ENCODE measurements around the gene HASPIN.

Gene HASPIN

GRCh38 chr17:3723556-3724377, at the start of gene HASPIN:
Gene HASPIN, plus strand, starts transcription at chr17:3723903. Its CDS starts 33 bp downstream, at chr17:3723936.
- DNase-seq, result peak; percentile 82 to 95

- DNase-seq, result no peak
Observed at GRCh38 chr17:3675886-3676285, 47.8 kb upstream of the HASPIN start.

DNA sequence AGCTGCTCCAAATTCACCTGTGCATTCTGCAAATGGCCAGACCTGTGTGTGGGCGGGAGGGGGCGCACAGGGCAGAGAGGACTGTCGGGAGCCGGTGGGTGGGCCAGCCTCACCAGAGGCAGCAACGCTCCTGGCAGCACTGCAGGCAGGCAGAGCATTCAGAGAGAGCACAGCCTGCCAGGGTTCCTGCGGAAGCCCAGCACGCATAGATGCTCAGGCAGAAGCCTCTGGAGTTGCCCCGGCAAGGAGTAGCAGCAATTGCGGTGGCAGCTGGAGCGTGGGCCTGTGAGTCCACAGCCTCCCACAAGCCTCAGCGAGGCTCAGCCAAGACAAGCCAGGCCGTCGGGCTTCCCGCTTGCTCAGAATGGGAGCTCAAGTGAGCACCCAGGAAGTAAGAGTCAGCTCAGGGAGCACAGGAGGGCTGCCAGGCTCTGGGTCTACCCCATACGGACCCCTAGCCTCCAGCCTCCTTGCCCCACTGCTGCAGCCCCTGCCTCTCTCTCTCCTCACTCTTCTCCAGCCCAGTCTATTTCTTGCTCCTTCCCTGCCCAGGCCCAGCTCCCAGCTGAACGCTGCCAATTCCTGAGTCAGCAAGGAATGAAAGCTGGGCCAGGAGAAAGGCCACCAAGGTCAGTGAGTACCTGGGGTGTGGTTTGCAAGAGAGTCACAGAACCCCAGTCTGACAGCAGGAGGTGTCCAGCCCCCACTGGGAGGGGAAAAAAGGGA, 45.4 kb upstream of the HASPIN start:
- peak; percentile 75 to 87 for DNase-seq

DNA sequence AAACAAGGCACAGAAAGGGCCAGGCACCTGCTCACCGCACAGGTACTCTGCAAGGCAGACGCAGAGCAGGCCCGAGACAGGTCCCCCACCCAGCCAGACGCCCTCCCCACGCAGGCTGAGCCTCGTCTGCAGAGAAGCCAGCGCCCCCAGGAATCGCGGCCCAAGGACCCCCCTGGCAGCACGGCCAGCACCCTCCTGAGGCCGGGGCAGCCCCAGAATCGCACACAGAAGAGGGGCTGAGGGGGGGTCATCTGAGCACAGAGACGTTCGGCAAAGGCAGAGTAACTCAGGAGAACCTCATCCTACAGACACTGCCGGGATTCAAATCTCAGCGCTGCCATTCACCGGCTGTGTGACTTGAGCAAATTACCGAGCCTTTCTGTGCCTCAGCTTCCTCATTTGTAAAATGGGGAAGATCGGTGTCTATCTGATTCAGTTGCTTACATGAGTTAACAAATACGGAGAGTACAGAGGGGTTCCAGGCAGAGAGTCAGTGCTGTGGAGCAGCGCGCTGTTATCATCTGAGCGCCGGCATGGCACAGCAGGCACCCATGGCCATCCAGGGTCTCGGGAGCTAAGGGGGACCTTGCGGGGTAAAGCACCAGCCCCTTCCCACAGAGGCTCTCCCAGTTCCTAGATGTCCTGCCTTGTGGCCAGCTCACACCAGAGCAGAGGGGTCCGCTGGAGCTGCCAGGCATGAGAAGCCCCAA, 44.7 kb upstream of the HASPIN start:
- no peak for DNase-seq

- DNase-seq, result no peak
Observed at GRCh38 chr17:3679531-3680126, 44.1 kb upstream of the HASPIN start.

GRCh38 chr17:3681057-3681456, 42.6 kb upstream of the HASPIN start:
- no peak for DNase-seq

- DNase-seq, result no peak
Observed at GRCh38 chr17:3681565-3681964, 42.1 kb upstream of the HASPIN start.

DNA sequence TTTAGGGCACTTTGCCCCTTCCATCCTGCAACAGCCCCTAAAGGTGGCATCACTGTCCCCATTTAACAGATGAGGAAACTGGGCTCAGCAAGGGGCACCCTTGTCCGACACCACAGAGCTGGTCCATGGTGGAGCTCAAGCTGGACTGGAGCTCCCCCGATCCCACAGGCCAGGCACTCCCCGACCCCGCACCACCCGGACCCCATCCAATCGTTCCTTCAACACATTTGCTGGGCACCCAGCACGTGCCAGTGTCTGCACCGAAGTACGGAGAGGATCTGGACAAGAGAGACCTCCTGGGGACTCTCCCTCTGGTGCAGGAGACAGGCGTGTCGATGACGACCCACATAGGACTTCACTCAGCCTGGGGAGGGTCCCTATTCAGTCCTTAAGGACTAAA, 41.7 kb upstream of the HASPIN start:
- DNase-seq, result no peak

GRCh38 chr17:3683054-3683511, 40.6 kb upstream of the HASPIN start:
- DNase-seq, result peak; percentile 44 to 49

DNA sequence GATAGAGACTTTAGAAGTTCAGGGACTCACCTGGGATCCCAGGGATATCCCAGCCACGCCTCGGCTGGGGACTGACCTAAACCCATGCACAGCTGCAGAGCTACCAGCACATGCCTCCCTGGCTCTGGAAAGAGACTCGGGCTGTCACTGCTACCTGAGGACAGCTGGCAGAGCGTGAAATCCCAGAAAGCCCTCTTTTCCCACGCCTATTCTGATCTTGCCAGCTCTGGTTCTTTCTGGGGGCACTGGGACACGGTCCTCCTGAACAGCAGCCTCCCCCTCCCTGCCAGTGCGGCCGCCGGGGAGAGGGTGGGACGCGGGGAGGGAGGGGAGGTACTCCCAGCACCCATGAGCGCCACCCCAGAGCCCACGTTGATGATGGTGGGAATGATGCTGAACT, 38.5 kb upstream of the HASPIN start:
- no peak for DNase-seq

- DNase-seq, result no peak
Observed at GRCh38 chr17:3688027-3688553, 35.6 kb upstream of the HASPIN start.

GRCh38 chr17:3688852-3689261, 34.8 kb upstream of the HASPIN start:
- DNase-seq, result no peak

DNA sequence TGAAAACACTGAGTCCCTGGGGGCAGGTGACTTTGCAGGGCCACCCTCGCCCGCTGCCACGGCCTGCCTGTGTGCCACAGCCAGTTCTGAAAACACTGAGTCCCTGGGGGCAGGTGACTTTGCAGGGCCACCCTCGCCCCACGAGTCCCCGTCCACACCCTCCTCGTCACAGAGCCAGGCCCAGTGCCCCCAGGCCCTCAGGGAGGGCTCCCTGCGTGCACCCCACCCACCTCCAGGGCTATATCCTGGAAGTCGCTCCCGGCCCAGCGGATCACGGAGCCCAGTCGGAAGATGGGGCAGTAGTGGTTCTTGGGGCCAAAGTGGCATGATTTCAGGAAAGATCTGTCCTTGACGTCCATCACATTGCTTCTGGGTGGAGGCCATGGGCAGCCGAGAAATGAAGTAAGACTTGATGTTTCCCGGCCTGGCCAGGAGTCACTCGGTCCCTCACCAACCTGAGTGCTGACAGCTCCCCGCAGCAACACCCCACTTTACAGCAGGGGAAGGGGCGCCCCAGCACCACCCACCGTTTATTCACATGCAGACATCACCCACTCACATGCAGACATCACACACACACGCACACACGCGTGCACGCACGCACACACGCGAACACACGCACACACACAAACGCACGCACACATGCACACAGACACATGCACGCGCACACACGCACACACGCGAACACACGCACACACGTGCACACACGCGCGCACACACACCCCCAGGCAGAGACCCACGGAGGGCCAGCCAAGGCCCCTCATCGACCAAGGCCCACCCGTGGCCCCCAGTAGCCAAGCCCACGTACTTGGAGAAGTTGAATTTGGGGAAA, 34.2 kb upstream of the HASPIN start:
- DNase-seq, result no peak

- DNase-seq, result no peak
Observed at GRCh38 chr17:3690094-3690715, 33.5 kb upstream of the HASPIN start.

DNA sequence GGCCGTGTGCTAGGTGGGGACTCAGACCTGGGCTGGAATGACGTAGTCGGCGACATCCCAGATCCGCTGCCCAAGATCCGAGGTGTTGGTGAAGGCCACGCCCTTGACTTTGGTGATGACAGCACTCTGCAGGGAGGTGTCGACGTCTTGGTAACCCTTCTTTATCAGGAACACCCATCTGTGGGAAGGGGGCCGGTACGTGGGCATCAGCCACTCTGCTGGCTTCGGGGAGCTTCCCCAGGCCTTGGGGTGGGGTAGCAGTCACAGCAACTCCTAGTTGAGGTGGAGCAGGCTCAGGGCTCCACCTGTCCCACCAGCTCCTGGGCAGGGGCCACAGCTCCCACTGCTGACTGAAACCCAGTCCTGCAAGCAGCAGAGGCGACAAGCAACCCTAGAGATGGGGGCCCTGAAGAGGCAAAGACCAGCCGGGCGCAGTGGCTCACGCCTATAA, 32.1 kb upstream of the HASPIN start:
- no peak for DNase-seq

DNA sequence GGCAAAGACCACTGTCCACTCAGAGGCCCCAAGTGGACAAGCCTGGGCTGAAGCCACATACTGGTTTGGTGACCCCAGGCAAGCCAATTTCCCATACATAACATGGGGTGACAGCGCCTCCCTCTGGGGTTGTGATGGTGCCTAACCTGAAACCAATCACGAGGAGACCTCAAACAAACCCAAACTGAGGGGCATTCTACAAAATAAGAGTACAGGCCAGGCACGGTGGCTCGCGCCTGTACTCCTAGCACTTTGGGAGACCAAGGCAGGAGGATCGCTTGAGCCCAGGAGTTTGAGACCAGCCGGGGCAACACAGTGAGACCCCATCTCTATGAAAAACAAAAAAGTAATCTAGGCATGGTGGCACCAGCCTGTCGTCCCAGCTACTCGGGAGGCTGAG, 31.4 kb upstream of the HASPIN start:
- DNase-seq, result no peak

DNA sequence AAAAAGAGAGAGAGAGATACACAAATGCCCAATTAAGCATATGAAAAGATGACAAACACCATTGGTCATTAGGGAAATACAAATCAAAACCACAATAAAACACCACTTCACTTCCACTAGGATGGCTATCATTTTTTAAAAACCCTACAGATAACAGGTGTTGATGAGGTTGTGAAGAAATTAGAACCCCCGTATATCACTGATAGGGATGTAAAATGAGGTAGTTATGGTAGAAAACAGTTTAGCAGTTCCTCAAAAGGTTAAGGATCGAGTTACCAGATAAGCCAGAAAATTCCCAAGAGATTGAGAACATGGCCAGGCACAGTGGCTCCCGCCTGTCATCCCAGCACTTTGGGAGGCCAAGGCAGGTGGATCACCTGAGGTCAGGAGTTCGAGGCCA, 30.6 kb upstream of the HASPIN start:
- no peak for DNase-seq

- DNase-seq, result no peak
Observed at GRCh38 chr17:3693829-3694231, 29.9 kb upstream of the HASPIN start.

DNA sequence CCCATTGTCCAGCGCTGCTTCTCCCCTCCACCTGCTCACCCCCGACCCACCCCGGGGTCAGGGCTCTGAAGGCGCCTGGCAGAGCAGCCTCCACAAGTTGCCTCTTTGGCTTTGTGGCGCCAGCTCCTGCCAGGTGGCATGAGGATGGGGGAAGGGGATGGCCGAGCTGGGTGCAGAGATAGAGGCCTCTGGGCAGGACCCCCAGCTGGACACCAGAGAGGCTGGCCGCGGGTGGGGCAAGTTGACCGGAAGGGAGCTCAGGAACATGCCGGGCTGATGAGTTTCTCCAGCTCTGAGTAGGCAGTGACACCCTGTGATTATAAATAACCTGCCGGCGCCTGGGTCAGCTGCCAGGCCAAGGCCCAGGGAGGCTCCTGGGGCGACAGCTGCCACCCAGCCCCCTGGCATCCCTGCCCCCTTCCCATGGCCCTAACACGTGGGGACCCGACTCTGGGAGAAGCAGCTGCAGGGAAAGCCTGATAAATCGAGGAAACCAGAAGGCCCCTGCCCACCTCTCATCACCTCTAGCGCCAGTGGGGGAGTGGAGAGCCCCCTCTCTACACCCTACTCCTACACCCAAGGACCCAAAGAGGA, 28.5 kb upstream of the HASPIN start:
- DNase-seq, result peak in 1 of 2 experiments; percentile 27

DNA sequence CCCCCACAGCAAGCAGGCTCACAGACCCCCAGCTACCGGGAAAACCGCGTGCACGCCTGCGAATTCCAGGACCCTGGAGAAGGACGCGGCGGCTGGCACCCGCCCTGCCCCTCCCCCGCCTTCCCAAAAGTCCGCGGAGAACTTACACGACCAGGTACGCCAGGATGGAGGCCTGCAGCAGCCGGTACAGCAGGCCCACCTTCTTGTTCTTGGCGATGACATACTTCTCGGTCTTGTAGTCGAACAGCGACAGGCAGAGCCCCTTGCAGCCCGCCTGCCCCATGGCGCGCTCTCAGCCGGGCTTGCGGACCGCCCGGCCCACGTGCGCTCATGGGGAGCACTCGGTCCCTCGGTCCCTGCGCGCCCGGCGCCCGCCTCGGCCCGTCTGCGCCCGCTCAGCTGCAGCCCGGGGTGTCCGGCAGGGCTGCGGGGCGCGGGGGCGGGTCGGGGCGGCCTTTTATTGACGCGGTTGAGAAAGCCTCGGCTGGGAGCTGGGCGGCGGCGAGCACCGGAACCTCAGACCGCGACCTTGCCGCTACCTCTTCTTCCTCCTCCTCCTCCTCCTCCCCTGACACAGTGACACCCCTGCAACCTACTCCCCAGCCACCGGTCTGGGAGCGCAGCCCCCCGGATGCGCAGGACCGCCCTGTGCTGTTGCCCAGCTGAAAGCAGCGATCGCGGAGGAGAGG, 27.8 kb upstream of the HASPIN start, which contains the start of gene P2RX5:
TSS of gene P2RX5 (minus strand) at position 433 of the 689 bp plus-strand sequence. CDS start at position 283, 150 bp downstream.
- no peak for DNase-seq
